Hepatocyte (in vitro differentiated cells): Measurements from ENCODE around the gene C6. TPM values are rescaled to one million over a fixed set of nuclear protein-coding genes. Genes with fewer than 3 reads are reported as not detected.

Experiments used
- DNase-seq: peaks from one replicate; pipeline ENCODE4 v3.0.0-alpha.2; 2016; ENCODE audit warnings: low spot score
- H2AFZ ChIP-seq: fragments of 200-600 bp; sonication (generic); 2 replicates; pipeline ENCODE4 v1.6.0; 2016; ENCODE audit warnings: antibody characterized with exemption, mild to moderate bottlenecking
- H3K27ac ChIP-seq: fragments of 200-600 bp; sonication (generic); 2 replicates; pipeline ENCODE4 v1.5.1; 2016; ENCODE audit warnings: mild to moderate bottlenecking
- H3K27me3 ChIP-seq: fragments of 200-600 bp; sonication (generic); 2 replicates; pipeline ENCODE4 v1.6.1; 2016
- H3K36me3 ChIP-seq: fragments of 200-600 bp; sonication (generic); replicated peaks from 2 replicates; pipeline ENCODE4 v1.5.1; 2016; ENCODE audit warnings: low read depth; ENCODE audit not compliant: insufficient read depth
- H3K4me1 ChIP-seq: fragments of 200-600 bp; sonication (generic); 2 replicates; pipeline ENCODE4 v1.5.1; 2016; ENCODE audit warnings: mild to moderate bottlenecking, moderate library complexity; ENCODE audit not compliant: insufficient read depth
- H3K4me2 ChIP-seq: fragments of 200-600 bp; sonication (generic); 2 replicates; pipeline ENCODE4 v1.6.0; 2016
- H3K4me3 ChIP-seq: fragments of 200-600 bp; sonication (generic); 2 replicates; pipeline ENCODE4 v1.5.1; 2016; ENCODE audit warnings: mild to moderate bottlenecking
- H3K79me2 ChIP-seq: fragments of 200-600 bp; sonication (generic); 2 replicates; pipeline ENCODE4 v1.6.0; 2017; ENCODE audit warnings: mild to moderate bottlenecking
- H3K9me2 ChIP-seq: fragments of 200-600 bp; sonication (generic); replicated peaks from 2 replicates; pipeline ENCODE4 v1.6.0; 2017; ENCODE audit warnings: mild to moderate bottlenecking; ENCODE audit not compliant: insufficient read depth
- H3K9me3 ChIP-seq: fragments of 200-600 bp; sonication (generic); 2 replicates; pipeline ENCODE4 v1.5.1; 2016; ENCODE audit warnings: low read depth, mild to moderate bottlenecking
- H4K20me1 ChIP-seq: fragments of 200-600 bp; sonication (generic); 2 replicates; pipeline ENCODE4 v1.6.0; 2016; ENCODE audit warnings: mild to moderate bottlenecking; ENCODE audit not compliant: insufficient read depth, poor library complexity, severe bottlenecking
- CTCF ChIP-seq: fragments of 200-600 bp; sonication (generic); IDR thresholded peaks from 2 replicates; pipeline ENCODE4 v1.5.1; 2016; ENCODE audit warnings: antibody characterized with exemption, mild to moderate bottlenecking; ENCODE audit not compliant: poor library complexity
- EZH2 ChIP-seq: fragments of 200-600 bp; sonication (generic); IDR thresholded peaks from 2 replicates; pipeline ENCODE4 v1.6.1; 2016; ENCODE audit warnings: antibody characterized with exemption, mild to moderate bottlenecking, borderline replicate concordance
- EZH2phosphoT487 ChIP-seq: fragments of 200-600 bp; sonication (generic); IDR thresholded peaks from one replicate; pipeline ENCODE4 v1.6.1; 2018; ENCODE audit warnings: antibody characterized with exemption, mild to moderate bottlenecking, low read depth, moderate library complexity; ENCODE audit not compliant: unreplicated experiment, severe bottlenecking
- WGBS: methylation state at CpG from one replicate; pipeline ENCODE4 v1.1.6; 2016; ENCODE audit warnings: low lambda C conversion rate; ENCODE audit errors: missing lambda C conversion rate; 5-methylcytosine and 5-hydroxymethylcytosine counted together
- polyA plus RNA-seq: library from polyadenylated mRNA; unstranded; fragments of >200 nt; fragmentation: Nextera tagmentation; extraction: Ambion mirVana; gene quantifications from 2 replicates; pipeline ENCODE4 v1.2.1, GENCODE V29; 2016
- total RNA-seq: library from RNA; depleted of rRNA; stranded (reverse); fragments of >200 nt; gene quantifications from 2 replicates; pipeline ENCODE4 v1.2.3, GENCODE V29; 2014

The C6 gene
- total and polyA plus RNA-seq, 2 experiments from 2014 or later, result 16.2 to 37.2 TPM

DNA sequence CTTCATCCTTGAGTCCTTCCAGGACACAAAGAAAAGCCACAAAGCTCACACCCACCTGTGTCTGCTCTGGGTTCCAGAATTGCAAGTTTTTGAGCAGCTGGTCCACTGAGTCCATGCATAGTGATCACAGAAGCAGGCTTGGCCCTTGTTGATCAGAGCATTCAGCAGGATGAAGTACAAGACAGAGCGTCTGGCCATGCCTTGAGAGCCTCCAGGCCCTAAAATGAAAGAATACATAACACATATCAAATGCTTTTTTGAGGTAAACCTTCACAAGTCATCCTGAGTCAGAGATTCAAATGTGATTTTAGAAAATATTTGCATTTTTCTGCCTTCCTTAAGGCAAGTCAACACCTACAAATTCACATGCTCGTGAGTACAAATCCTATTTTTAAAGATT, 10.3 kb downstream of the C6 start:
- Histone ChIP-seq H3K4me2 (no peak overlapping the region), H3K27me3 (no peaks in the 10 kb centered on the region), H2AFZ (no peak overlapping the region), H3K9me2 (no peaks in the 10 kb centered on the region), H3K4me1 (no peaks in the 10 kb centered on the region), H3K4me3 (no peak overlapping the region), H3K9me3 (no peaks in the 10 kb centered on the region), H4K20me1 (no peaks in the 10 kb centered on the region), H3K27ac (no peak overlapping the region), H3K79me2 (no peaks in the 10 kb centered on the region), H3K36me3 (no peaks in the 10 kb centered on the region)
- no peak for TF ChIP-seq EZH2phosphoT487
- no peak for TF ChIP-seq EZH2
- no peak for TF ChIP-seq CTCF
- DNase-seq, result no peak
- WGBS, result 84% methylated on average over 2 of the region's 2 CpGs

DNA sequence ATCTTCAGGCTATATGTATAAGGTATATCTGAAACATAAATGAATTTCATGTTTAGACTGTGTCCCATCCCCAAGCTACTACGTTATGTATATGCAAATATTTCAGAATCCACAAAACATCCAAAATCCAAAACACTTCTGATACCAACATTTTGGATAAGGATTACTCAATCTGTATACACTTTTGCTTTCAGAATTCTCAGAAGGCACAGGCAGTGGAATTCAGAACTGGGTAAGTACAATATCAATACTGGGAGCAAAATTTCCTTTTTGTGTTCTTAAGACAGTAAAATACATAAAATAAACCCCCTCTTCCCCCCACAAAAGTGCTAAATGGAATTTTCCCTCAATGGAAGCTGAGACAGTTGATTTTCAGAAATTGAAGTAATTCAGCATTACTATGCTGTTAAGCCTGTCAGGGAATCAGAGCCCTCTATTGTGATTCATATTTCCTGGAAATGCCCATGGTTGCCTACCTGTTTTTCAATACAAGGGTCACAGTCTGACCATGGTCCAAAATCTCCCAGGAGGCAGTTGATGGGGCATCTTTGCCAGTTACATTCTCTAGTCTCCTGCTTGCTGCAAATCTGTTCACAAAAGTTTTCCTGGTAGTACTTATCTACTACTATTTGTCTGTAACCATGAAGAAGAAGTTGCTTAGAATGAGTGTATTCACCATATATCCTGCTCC, 12.1 kb downstream of the C6 start:
- H3K9me2 ChIP-seq, result no peaks in the 10 kb centered on the region
- no peaks in the 10 kb centered on the region for H3K36me3 ChIP-seq
- H3K4me2 ChIP-seq, result no peak overlapping the region
- H3K27me3 ChIP-seq, result no peaks in the 10 kb centered on the region
- DNase-seq, result no peak
- 77% methylated on average over 1 of the region's 1 CpG for WGBS
- no peaks in the 10 kb centered on the region for H3K9me3 ChIP-seq
- no peaks in the 10 kb centered on the region for H4K20me1 ChIP-seq
- no peak overlapping the region for H3K27ac ChIP-seq
- H3K4me3 ChIP-seq, result no peak overlapping the region
- H2AFZ ChIP-seq, result no peak overlapping the region
- no peak for TF ChIP-seq EZH2
- TF ChIP-seq CTCF, result no peak
- TF ChIP-seq EZH2phosphoT487, result no peak
- no peaks in the 10 kb centered on the region for H3K79me2 ChIP-seq
- no peaks in the 10 kb centered on the region for H3K4me1 ChIP-seq

GRCh38 chr5:41200506-41200905, 12.8 kb downstream of the C6 start:
- Histone ChIP-seq H3K36me3 (no peaks in the 10 kb centered on the region), H3K4me3 (no peak overlapping the region), H3K4me1 (no peaks in the 10 kb centered on the region), H3K9me3 (no peaks in the 10 kb centered on the region), H3K9me2 (no peaks in the 10 kb centered on the region), H3K27me3 (no peaks in the 10 kb centered on the region), H3K79me2 (no peaks in the 10 kb centered on the region), H4K20me1 (no peaks in the 10 kb centered on the region), H3K27ac (no peak overlapping the region), H2AFZ (no peak overlapping the region), H3K4me2 (no peak overlapping the region)
- TF ChIP-seq CTCF (no peak), EZH2 (no peak), EZH2phosphoT487 (no peak)
- 69% methylated on average over 2 of the region's 2 CpGs for WGBS
- no peak for DNase-seq
